Activated CD4-positive, alpha-beta T cell treated with anti-CD3 and anti-CD28 coated beads, Interleukin-2, Interleukin-6, amounts not matched to agents 100 ng/mL and 50 ng/mL, durations not matched to agents 16 hours and 8 hours (primary cell): Measurements from ENCODE around the gene POLG2.
"Not testable (repeated sequence)": the region's sequence is repeated elsewhere in the genome, so short reads cannot be mapped to it uniquely, and the experiment has no call there.

Experiments used
- DNase-seq: peaks from one replicate; pipeline ENCODE4 v3.0.0-alpha.2; 2020

POLG2 gene

GRCh38 chr17:64437944-64438525, 58.8 kb downstream of the POLG2 start:
- no peak for DNase-seq

GRCh38 chr17:64431534-64431933, 65.3 kb downstream of the POLG2 start:
- DNase-seq: no peak

- DNase-seq: not testable (repeated sequence)
Measured at GRCh38 chr17:64430036-64430435, 66.8 kb downstream of the POLG2 start.

GRCh38 chr17:64428406-64428805, 68.4 kb downstream of the POLG2 start:
- DNase-seq: no peak
